HG02870 (cell line): Measurements from ENCODE around the gene TCF7L2.

ENCODE experiments used
- ATAC-seq: cut with Tn5 transposase; IDR thresholded peaks from one replicate; pipeline ENCODE4 v1.9.1; 2021; ENCODE audit warnings: mild to moderate bottlenecking, moderate library complexity; ENCODE audit not compliant: unreplicated experiment

TCF7L2 gene

GRCh38 chr10:113171662-113172061 is 221.6 kb downstream of the TCF7L2 start:
- ATAC-seq = no peak

- ATAC-seq = no peak
Measured at GRCh38 chr10:113175176-113175575, 225.1 kb downstream of the TCF7L2 start.

DNA sequence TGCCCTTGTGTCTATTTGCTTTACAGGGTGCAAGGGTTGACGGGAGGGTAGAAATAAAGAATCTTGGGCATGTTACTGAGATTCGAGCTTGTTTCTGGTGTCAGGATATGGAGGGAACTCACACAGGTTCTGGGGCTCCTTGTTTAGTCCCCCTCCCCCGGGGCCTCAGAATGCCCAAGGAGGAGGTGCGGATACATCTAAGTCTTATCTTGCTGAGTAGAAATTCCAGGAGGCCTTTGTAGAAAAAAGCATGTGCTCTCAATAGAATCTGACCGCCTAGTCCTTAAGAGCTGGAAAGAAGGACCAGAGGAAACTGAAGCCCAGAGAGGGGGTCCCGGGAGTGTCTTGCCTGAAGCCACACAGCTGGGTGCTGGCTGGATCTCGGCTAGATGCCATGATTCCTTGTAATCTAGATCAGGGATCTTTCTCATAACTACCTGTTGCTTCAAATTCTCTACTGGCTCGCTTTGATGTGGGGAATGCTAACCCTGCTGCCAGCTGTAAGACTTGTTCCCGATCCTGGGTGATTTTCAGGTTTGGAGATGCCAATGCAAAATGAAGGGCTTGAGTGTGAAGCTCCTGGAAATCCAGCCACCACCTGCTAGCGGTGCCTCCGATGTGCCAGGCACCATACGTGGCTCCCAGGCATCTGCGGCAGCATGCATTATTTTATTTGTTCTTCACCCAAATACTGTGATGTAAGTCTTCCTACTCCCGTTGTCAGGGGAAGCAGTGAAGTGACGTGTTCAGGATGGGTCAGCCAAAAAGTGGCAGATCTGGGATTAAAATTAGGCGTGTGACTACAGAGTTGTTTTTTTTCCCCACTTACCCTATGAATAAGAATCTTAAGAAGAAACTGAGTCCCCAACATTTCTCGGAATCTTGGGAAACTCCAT is 226.0 kb downstream of the TCF7L2 start:
- ATAC-seq = no peak

DNA sequence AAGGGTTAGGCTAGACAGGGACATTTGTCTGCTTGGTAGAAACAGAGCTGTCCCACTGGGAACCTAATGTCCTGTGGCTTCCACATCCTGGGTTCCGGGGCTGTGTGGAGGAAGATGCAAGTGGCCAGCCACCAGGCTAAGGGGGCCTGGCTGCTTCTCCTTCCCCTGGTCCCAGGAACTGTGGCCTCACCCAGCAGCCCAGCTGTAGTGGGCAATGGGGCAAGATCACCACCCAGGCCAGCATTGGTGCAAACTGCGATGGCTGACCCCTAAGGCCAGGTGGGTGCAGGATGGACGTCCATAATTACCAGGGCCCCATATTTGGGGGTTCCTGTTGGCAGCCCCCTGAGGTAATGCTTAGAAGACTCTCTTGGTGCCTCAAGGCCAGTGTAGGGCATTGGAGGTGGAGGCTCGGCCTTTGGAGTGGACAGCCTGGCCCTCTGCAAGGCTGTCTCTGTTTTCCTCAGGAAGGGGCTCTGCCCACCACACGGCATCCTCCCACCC is 226.7 kb downstream of the TCF7L2 start:
- ATAC-seq = no peak

GRCh38 chr10:113177156-113177935 is 227.3 kb downstream of the TCF7L2 start:
- no peak for ATAC-seq

DNA sequence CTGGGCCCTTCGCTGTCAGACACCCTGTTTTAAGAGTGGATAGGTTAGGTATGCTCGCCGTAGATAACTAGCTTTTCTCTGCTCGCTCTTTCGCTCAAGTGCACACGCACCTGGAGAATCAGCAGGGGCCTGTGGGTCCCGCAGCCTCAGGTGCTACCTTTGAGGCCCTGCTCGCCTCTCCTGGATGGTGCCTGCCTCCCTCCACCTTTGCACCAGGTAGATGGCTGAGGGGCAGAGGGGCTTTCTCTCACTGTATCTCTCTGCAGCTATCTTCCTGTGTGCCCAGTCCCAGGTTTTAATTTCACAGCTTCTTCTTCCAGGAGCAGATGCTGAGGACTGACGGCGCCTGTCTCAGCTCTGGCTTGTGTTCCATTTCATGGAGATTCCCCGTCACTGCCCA is 227.9 kb downstream of the TCF7L2 start:
- ATAC-seq = no peak

DNA sequence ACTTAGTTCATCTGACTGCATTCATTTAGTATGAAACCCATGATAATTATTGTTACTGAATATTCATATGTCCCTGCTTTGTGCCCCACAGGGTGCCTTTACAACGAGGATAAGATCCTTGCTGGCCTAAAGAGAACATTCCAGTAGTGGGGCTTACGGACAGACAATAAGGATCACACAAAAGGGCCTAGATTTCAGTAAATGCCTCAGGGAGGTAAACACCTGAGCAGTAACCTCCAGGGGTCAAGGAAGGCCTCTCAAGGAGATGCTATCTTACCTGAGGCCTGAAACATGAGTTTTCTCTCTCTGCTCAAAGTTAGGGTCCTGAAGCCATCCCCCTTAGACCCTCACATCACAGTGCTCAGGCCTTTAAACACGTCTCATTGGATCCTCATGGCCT is 228.7 kb downstream of the TCF7L2 start:
- no peak for ATAC-seq

DNA sequence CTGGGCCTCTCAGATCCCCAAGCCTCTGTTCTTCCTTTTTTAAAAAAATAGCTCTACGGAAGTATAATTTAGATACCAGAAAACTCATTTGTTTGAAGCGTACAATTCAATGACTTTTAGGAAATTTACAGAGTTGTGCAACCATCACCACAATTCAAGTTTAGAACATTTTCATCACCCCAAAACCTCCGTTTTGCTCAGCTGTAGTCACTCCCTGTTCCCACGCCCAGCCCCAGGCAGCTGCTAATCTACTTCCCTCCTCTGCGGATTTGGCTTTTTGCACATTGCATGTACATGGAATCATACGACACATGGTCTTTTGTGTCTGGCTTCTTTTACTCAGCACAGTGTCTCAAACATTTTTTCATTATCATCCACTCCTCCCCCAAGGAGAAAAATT is 229.2 kb downstream of the TCF7L2 start:
- no peak for ATAC-seq

- no peak for ATAC-seq
Measured at GRCh38 chr10:113179966-113180365, 229.9 kb downstream of the TCF7L2 start.

- ATAC-seq = no peak
Measured at GRCh38 chr10:113180401-113181154, 230.5 kb downstream of the TCF7L2 start.

GRCh38 chr10:113182154-113182553 is 232.1 kb downstream of the TCF7L2 start:
- ATAC-seq = no peak

DNA sequence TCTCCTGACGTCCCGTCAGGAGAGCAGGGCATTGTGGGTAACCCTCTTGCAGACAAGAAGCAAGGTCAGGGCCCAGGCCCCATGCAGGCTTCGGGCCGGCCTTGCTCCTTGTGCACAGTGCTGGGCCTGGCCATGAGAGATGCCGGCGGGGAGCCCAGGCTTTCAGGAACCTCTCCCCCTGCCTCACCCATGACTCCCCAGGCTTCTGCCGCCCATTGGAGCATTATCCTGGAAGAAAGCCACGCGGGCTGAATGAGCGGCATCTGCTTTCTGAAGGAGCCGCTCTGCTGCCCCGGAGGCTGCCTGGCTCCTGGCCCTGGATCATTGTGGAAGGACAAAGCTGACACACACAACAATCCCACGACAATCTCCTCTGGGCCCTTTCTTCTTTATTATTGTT is 233.5 kb downstream of the TCF7L2 start:
- ATAC-seq = no peak

- no peak for ATAC-seq
Measured at GRCh38 chr10:113187063-113187777, 237.2 kb downstream of the TCF7L2 start.

GRCh38 chr10:113199459-113199858 is 249.4 kb downstream of the TCF7L2 start:
- ATAC-seq = no peak

DNA sequence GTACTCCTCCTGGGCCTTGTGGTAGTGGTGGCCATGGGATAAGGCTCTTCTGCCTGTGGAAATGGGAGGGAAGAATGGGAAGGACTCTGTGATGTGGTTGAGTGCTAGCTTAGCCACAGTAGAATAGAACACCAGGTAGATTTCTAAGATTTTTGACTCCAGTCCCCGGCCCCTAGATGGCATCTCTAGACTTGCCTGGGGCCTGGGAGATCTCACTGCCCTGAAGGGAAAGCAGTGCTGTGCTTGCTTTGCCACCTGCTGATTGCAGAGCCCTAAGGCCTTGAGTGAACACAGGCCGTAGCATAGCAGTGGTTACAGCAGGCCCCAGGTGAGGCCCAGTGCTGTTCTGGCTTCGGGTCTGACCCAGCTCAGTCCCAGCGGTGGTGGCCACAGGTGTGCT is 252.0 kb downstream of the TCF7L2 start:
- no peak for ATAC-seq

DNA sequence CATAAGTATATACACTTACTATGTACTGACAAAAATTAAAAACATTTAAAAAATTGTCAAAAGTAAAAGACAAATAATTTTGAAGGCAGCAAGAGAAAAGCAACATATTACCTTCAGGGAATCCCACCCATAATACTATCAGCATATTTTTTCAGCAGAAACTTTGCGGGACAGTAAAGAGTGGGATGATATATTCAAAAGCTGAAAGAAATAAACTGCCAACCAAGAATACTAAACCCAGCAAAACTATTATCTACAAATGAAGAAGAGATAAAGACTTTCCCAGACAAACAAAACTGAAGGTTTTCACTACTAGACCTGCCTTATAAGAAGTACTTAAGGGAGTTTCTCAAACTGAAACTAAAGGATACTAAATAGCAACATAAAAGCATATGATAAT is 257.9 kb downstream of the TCF7L2 start:
- no peak for ATAC-seq

GRCh38 chr10:113213035-113213434 is 263.0 kb downstream of the TCF7L2 start:
- no peak for ATAC-seq

DNA sequence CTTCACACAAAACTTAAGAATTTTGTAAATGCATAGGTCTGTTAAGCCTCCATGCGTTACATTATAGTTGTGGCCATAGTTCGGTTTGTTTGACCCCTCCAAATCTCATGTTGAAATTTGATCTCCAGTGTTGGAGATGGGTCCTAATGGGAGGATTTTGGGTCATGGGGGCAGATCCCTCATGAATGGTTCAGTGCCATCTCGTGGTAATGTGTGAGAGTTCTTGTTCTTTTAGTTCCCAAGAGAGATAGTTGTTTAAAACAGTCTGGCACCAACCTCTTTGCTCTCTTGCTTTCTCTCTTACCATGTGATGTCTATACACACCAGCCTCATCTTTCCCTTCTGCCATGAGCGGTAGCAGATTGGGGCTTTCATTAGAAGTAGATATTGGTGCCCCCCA is 264.3 kb downstream of the TCF7L2 start:
- ATAC-seq = no peak

GRCh38 chr10:113216102-113216501 is 266.1 kb downstream of the TCF7L2 start:
- no peak for ATAC-seq
